ENCODE data around the gene ATXN2.

ATXN2 gene

GRCh38 chr12:111436266-111436665 is 162.8 kb downstream of the ATXN2 start:
- DNase-seq (ENCODE audit: low spot score) = no peak

- no peak for DNase-seq (ENCODE audit: low spot score)
Measured at GRCh38 chr12:111435661-111436201, 163.4 kb downstream of the ATXN2 start.

- no peak for DNase-seq (ENCODE audit: low spot score)
Measured at GRCh38 chr12:111434680-111435338, 164.3 kb downstream of the ATXN2 start.

GRCh38 chr12:111434049-111434448 is 165.1 kb downstream of the ATXN2 start:
- no peak for DNase-seq (ENCODE audit: low spot score)

GRCh38 chr12:111431772-111432171 is 167.3 kb downstream of the ATXN2 start:
- DNase-seq (ENCODE audit: low spot score) = no peak

GRCh38 chr12:111430433-111431353 is 168.4 kb downstream of the ATXN2 start:
- DNase-seq (ENCODE audit: low spot score) = no peak

GRCh38 chr12:111429828-111430432 is 169.2 kb downstream of the ATXN2 start:
- no peak for DNase-seq (ENCODE audit: low spot score)

- no peak for DNase-seq (ENCODE audit: low spot score)
Measured at GRCh38 chr12:111428728-111429175, 170.4 kb downstream of the ATXN2 start.

GRCh38 chr12:111428081-111428727 is 170.9 kb downstream of the ATXN2 start:
- DNase-seq (ENCODE audit: low spot score) = no peak

GRCh38 chr12:111427417-111428074 is 171.6 kb downstream of the ATXN2 start:
- DNase-seq (ENCODE audit: low spot score) = no peak

- DNase-seq (ENCODE audit: low spot score) = no peak
Measured at GRCh38 chr12:111426344-111427185, 172.6 kb downstream of the ATXN2 start.

- no peak for DNase-seq (ENCODE audit: low spot score)
Measured at GRCh38 chr12:111425655-111426054, 173.5 kb downstream of the ATXN2 start.

GRCh38 chr12:111424793-111425251 is 174.3 kb downstream of the ATXN2 start:
- no peak for DNase-seq (ENCODE audit: low spot score)

- DNase-seq (ENCODE audit: low spot score) = no peak
Measured at GRCh38 chr12:111424189-111424792, 174.8 kb downstream of the ATXN2 start.

GRCh38 chr12:111420494-111420893 is 178.6 kb downstream of the ATXN2 start:
- DNase-seq (ENCODE audit: low spot score) = no peak

- DNase-seq (ENCODE audit: low spot score) = no peak
Measured at GRCh38 chr12:111419784-111420183, 179.3 kb downstream of the ATXN2 start.

- no peak for DNase-seq (ENCODE audit: low spot score)
Measured at GRCh38 chr12:111418594-111418880, 180.6 kb downstream of the ATXN2 start.

- DNase-seq (ENCODE audit: low spot score) = no peak
Measured at GRCh38 chr12:111417784-111418593, 181.1 kb downstream of the ATXN2 start.

GRCh38 chr12:111417290-111417689 is 181.8 kb downstream of the ATXN2 start:
- no peak for DNase-seq (ENCODE audit: low spot score)
